Spleen (tissue), 7 donors: ENCODE measurements around the gene CCDC91.
"Not testable (repeated sequence)": the region's sequence is repeated elsewhere in the genome, so short reads cannot be mapped to it uniquely, and the experiment has no call there.

Experiments used
- CTCF ChIP-seq, 11 experiments: fragments of 200-600 bp in 7 of 11; fragments of 450-650 bp in 4 of 11; sonication (generic) in 4 of 11; IDR thresholded peaks in 8 of 11; conservative IDR thresholded peaks in 3 of 11; 1 replicate in 7 of 11; 2 replicates in 4 of 11; pipeline versions ENCODE4 v1.4.0 to v1.8.0; 2016 to 2021; ENCODE audit warnings: antibody characterized with exemption in 11 of 11, inconsistent platforms in 4 of 11, mild to moderate bottlenecking in 1 of 11
- POLR2AphosphoS5 ChIP-seq, 3 donors: sonication (generic); formaldehyde crosslinking; IDR thresholded peaks; one replicate each; pipeline ENCODE4 v1.5.1; 2017; ENCODE audit warnings: antibody characterized with exemption in 3 of 3
- donor health status: DM: no; HTN: no; CAD: no; lungs with moderate emphysema.
- donor health status: DM: no; HTN: no; CAD: no.
- donor health status: DM: no; HTN: no; CAD: no.

- TF ChIP-seq CTCF (IDR thresholded peaks at IDR 0.05 in 8 of 11, conservative IDR thresholded peaks at IDR 0.05 in 3 of 11); POLR2AphosphoS5 (IDR thresholded peaks at IDR 0.05): not testable (repeated sequence)
Observed at GRCh38 chr12:28267920-28268607, 77.8 kb downstream of the CCDC91 start.
